ENCODE data around the gene RNU6-7.

Gene RNU6-7

DNA sequence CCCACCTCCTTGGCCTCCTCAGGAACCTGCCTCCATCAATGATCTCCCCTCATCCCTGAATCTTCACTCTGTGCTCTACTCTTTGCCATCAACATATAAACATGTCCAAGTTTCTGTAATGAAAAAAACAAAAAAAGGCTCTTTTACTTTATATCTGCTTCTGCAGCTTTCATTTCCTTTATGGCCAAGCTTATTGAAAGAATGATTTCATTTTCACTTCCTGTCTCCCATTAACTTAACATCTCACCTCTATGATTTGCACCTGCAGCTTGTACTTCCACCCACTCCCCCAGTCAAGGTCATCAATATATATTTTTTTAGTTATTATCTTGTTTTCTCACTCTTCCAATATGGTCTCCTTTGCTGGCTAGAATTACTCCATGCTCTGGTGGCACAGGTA is 15.6 kb upstream of the RNU6-7 start:
- H3K9ac ChIP-seq (ENCODE audit: low read length) = no peak overlapping the region
- no peak overlapping the region for H3K4me3 ChIP-seq (ENCODE audit: low read length)
- no peaks in the 10 kb centered on the region for H3K36me3 ChIP-seq (replicated peaks; ENCODE audit: low read depth, low read length)
- H3K27me3 ChIP-seq (ENCODE audit: low read depth, low read length) = peaks cover 15% of the 10 kb centered on the region
- TF ChIP-seq, protein P1, sequence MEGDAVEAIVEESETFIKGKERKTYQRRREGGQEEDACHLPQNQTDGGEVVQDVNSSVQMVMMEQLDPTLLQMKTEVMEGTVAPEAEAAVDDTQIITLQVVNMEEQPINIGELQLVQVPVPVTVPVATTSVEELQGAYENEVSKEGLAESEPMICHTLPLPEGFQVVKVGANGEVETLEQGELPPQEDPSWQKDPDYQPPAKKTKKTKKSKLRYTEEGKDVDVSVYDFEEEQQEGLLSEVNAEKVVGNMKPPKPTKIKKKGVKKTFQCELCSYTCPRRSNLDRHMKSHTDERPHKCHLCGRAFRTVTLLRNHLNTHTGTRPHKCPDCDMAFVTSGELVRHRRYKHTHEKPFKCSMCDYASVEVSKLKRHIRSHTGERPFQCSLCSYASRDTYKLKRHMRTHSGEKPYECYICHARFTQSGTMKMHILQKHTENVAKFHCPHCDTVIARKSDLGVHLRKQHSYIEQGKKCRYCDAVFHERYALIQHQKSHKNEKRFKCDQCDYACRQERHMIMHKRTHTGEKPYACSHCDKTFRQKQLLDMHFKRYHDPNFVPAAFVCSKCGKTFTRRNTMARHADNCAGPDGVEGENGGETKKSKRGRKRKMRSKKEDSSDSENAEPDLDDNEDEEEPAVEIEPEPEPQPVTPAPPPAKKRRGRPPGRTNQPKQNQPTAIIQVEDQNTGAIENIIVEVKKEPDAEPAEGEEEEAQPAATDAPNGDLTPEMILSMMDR (IDR thresholded peaks at IDR 0.05; ENCODE audit: low read depth, low read length) = no peak
- TF ChIP-seq EZH2phosphoT487 (IDR thresholded peaks at IDR 0.05; ENCODE audit: low read depth) = no peak
- H4K20me1 ChIP-seq (ENCODE audit: insufficient read depth, low read length) = no peaks in the 10 kb centered on the region
- H3K9me3 ChIP-seq (ENCODE audit: insufficient read depth, low read length) = peaks cover 14% of the 10 kb centered on the region
- H3K79me2 ChIP-seq (ENCODE audit: low read length) = no peaks in the 10 kb centered on the region
- no peak overlapping the region for H3K27ac ChIP-seq (ENCODE audit: low read length)
- peaks cover 16% of the 10 kb centered on the region for H3K4me1 ChIP-seq (ENCODE audit: low read length)
- H2AFZ ChIP-seq (ENCODE audit: low read depth, low read length) = no peak overlapping the region
- H3K4me2 ChIP-seq (ENCODE audit: low read length) = peak overlapping the region; percentile 17; the same call in 1 of the 2 replicates

DNA sequence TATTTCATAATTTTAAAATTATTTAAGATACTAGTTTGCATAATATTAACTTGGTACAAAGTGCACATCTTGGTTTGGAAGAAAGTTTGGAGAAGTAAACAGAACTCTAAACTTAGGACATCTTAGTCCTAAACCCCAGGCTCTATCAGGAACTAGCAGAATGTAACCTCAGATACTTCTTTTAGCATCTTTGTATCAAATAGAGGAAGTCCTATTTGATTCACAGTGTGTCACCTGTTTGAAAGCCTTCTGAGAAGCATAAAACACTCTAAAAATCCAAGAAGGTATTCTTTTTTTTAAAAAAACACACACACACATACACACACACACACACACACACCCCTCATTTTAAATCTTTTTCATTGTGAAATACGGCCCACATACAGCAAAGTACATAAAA is 12.0 kb upstream of the RNU6-7 start:
- H4K20me1 ChIP-seq (ENCODE audit: insufficient read depth, low read length) = no peaks in the 10 kb centered on the region
- no peak for TF ChIP-seq EZH2phosphoT487 (IDR thresholded peaks at IDR 0.05; ENCODE audit: low read depth)
- TF ChIP-seq, protein P1 (IDR thresholded peaks at IDR 0.05; ENCODE audit: low read depth, low read length) = no peak
- H3K9me3 ChIP-seq (ENCODE audit: insufficient read depth, low read length) = peaks cover 8% of the 10 kb centered on the region
- H3K9ac ChIP-seq (ENCODE audit: low read length) = no peak overlapping the region
- H3K27me3 ChIP-seq (ENCODE audit: low read depth, low read length) = peaks cover 34% of the 10 kb centered on the region
- H3K4me3 ChIP-seq (ENCODE audit: low read length) = no peak overlapping the region
- peaks cover 16% of the 10 kb centered on the region for H3K4me1 ChIP-seq (ENCODE audit: low read length)
- no peak overlapping the region for H3K27ac ChIP-seq (ENCODE audit: low read length)
- H2AFZ ChIP-seq (ENCODE audit: low read depth, low read length) = no peak overlapping the region
- peak overlapping the region; percentile 11; the same call in 1 of the 2 replicates for H3K4me2 ChIP-seq (ENCODE audit: low read length)
- no peaks in the 10 kb centered on the region for H3K36me3 ChIP-seq (replicated peaks; ENCODE audit: low read depth, low read length)
- no peaks in the 10 kb centered on the region for H3K79me2 ChIP-seq (ENCODE audit: low read length)

DNA sequence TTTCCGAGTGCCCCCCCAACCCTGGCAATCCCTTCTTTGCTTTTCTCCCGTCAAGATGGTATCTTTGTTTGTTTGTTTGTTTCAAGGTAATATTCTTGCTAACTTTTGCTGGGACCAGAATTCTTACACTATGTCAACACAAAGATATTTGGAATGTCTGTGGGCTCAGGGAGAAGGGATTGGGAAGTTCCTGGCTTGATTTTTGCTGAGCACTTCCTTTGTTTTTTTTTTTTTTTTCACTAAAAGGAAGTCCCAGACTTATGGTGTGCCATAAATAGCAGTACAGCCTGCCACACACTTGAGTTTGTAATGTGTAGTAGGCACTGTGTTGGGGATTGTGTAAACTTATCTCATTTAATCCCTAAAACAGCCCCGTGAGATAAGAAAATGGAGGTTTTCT is 11.2 kb upstream of the RNU6-7 start:
- Histone ChIP-seq H3K27me3 (ENCODE audit: low read depth, low read length) (peaks cover 35% of the 10 kb centered on the region), H3K27ac (ENCODE audit: low read length) (no peak overlapping the region), H4K20me1 (ENCODE audit: insufficient read depth, low read length) (no peaks in the 10 kb centered on the region), H3K9ac (ENCODE audit: low read length) (no peak overlapping the region), H3K4me1 (ENCODE audit: low read length) (peaks cover 16% of the 10 kb centered on the region), H3K36me3 (replicated peaks; ENCODE audit: low read depth, low read length) (no peaks in the 10 kb centered on the region), H3K4me2 (ENCODE audit: low read length) (no peak overlapping the region), H3K4me3 (ENCODE audit: low read length) (no peak overlapping the region), H3K9me3 (ENCODE audit: insufficient read depth, low read length) (no peaks in the 10 kb centered on the region), H2AFZ (ENCODE audit: low read depth, low read length) (no peak overlapping the region), H3K79me2 (ENCODE audit: low read length) (no peaks in the 10 kb centered on the region)
- TF ChIP-seq EZH2phosphoT487 (IDR thresholded peaks at IDR 0.05; ENCODE audit: low read depth) = no peak
- TF ChIP-seq, protein P1 (IDR thresholded peaks at IDR 0.05; ENCODE audit: low read depth, low read length) = no peak

DNA sequence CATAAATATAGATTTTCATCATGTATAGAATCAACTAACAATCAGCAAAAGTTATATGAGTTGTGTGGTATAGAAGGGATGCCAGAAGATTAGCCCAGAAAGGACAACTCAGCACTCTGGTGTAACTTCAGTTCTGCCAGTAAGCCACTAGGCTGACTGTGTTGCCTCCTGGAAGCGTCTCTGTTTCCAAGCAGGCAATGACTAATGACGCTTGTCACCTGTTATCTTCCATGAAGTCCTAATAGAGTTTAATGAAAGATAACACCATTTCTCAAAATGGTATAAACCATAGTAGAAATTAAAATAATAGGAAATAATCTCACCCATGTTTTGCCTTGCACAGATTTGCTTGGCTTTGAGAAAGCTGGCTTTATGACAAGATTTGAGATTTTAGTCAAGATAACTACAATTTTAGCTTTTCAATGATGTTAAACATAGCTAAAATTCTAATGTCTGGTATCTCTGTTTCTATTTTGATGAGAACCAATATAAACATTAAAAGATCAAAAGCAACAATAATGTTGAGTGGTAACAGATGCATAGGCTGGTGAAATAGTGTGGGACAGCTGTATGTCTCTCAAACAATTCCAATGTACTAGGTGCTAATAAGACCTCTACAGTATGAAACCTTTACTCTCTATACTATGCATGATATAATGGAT is 9.0 kb upstream of the RNU6-7 start:
- no peak overlapping the region for H3K27ac ChIP-seq (ENCODE audit: low read length)
- no peaks in the 10 kb centered on the region for H3K36me3 ChIP-seq (replicated peaks; ENCODE audit: low read depth, low read length)
- H4K20me1 ChIP-seq (ENCODE audit: insufficient read depth, low read length) = no peaks in the 10 kb centered on the region
- 0 out of 2 replicates have a peak, but pooled peaks cover 8% of the 10 kb centered on the region for H3K4me1 ChIP-seq (ENCODE audit: low read length)
- no peaks in the 10 kb centered on the region for H3K9me3 ChIP-seq (ENCODE audit: insufficient read depth, low read length)
- no peak overlapping the region for H3K9ac ChIP-seq (ENCODE audit: low read length)
- no peak overlapping the region for H3K4me3 ChIP-seq (ENCODE audit: low read length)
- no peak overlapping the region for H3K4me2 ChIP-seq (ENCODE audit: low read length)
- TF ChIP-seq EZH2phosphoT487 (IDR thresholded peaks at IDR 0.05; ENCODE audit: low read depth) = no peak
- TF ChIP-seq, protein P1 (IDR thresholded peaks at IDR 0.05; ENCODE audit: low read depth, low read length) = no peak
- no peaks in the 10 kb centered on the region for H3K79me2 ChIP-seq (ENCODE audit: low read length)
- no peak overlapping the region for H2AFZ ChIP-seq (ENCODE audit: low read depth, low read length)
- peaks cover 31% of the 10 kb centered on the region for H3K27me3 ChIP-seq (ENCODE audit: low read depth, low read length)
